ENCODE data around the gene CPNE8. TPM values are rescaled to one million over a fixed set of nuclear protein-coding genes. Genes with fewer than 3 reads are reported as not detected.

The CPNE8 gene
- total and polyA plus RNA-seq, 7 donors, result 10.5 to 27.7 (median 15.7) TPM

DNA sequence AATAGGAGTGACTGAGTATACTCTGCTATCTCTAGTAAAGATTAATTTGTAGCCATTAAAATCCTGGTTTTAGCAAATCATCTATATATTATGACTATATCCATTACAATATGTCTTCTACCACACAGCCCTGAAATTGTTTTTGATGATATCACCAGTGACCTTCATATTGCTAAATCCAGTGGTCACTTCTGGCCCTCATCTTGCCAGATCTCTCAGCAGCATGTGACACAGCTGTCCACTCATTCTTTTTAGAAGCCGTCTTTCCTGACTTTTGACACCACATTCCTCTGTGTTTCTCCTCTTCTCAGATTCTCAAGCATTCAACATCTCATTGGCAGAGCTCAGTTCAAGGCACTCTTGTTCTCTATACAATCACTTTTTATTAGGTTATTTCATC, 54.9 kb downstream of the CPNE8 start:
- TF ChIP-seq, protein P1, sequence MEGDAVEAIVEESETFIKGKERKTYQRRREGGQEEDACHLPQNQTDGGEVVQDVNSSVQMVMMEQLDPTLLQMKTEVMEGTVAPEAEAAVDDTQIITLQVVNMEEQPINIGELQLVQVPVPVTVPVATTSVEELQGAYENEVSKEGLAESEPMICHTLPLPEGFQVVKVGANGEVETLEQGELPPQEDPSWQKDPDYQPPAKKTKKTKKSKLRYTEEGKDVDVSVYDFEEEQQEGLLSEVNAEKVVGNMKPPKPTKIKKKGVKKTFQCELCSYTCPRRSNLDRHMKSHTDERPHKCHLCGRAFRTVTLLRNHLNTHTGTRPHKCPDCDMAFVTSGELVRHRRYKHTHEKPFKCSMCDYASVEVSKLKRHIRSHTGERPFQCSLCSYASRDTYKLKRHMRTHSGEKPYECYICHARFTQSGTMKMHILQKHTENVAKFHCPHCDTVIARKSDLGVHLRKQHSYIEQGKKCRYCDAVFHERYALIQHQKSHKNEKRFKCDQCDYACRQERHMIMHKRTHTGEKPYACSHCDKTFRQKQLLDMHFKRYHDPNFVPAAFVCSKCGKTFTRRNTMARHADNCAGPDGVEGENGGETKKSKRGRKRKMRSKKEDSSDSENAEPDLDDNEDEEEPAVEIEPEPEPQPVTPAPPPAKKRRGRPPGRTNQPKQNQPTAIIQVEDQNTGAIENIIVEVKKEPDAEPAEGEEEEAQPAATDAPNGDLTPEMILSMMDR (IDR thresholded peaks at IDR 0.05), result no peak
- TF ChIP-seq POLR2A (IDR thresholded peaks at IDR 0.05), result no peak
- TF ChIP-seq EP300 (IDR thresholded peaks at IDR 0.05), result no peak
- no peak for TF ChIP-seq POLR2AphosphoS5 (IDR thresholded peaks at IDR 0.05)
- no peaks in the 10 kb centered on the region for H3K27me3 ChIP-seq
- 84 to 89% methylated on average over 1 of the region's 1 CpG for WGBS, 2 donors
- DNase-seq, result no peak
- H3K9me3 ChIP-seq, result no peaks in the 10 kb centered on the region
- H3K4me3 ChIP-seq, result no peak overlapping the region
- peaks cover 0 to 4% (median 0%) of the 10 kb centered on the region in 4 donors for H3K4me1 ChIP-seq
- H3K27ac ChIP-seq, result no peak overlapping the region
- H3K36me3 ChIP-seq, result no peaks in the 10 kb centered on the region
- intact Hi-C loops (cut with DNase I), result no loop called here

- DNase-seq, result no peak
- Histone ChIP-seq H3K4me3 (no peak overlapping the region), H3K4me1 (no peaks in the 10 kb centered on the region), H3K9me3 (no peaks in the 10 kb centered on the region), H3K27me3 (no peaks in the 10 kb centered on the region), H3K36me3 (no peaks in the 10 kb centered on the region), H3K27ac (no peak overlapping the region)
- WGBS, 2 donors, result 33 to 52% methylated on average over 2 of the region's 2 CpGs
- TF ChIP-seq EP300 (IDR thresholded peaks at IDR 0.05) (no peak), POLR2A (IDR thresholded peaks at IDR 0.05) (no peak), POLR2AphosphoS5 (IDR thresholded peaks at IDR 0.05) (no peak)
- TF ChIP-seq, protein P1 (IDR thresholded peaks at IDR 0.05), result no peak
- intact Hi-C loops (cut with DNase I), result no loop called here
Measured at GRCh38 chr12:38847247-38847646, 58.1 kb downstream of the CPNE8 start.

DNA sequence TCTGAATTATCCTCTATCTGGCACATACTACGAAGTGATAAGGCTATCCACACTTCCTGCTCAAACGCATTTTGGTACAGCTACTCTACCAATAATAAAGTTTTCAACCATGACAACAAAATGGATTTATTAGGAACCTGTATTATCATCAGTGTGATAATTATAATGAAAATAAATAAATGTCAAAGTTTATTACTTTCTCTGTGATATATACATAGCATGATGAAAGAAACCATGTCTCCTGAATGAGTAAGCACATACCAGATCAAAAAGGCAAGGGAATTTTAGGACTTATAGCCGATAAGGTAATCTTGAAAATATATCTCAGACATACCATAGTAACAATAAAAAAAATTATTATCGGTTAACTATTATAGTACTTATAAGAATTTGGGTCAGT, 61.1 kb downstream of the CPNE8 start:
- Histone ChIP-seq H3K9me3 (no peaks in the 10 kb centered on the region), H3K4me1 (no peaks in the 10 kb centered on the region), H3K4me3 (no peak overlapping the region), H3K27ac (no peak overlapping the region), H3K27me3 (no peaks in the 10 kb centered on the region), H3K36me3 (no peaks in the 10 kb centered on the region)
- 91 to 93% methylated on average over 4 of the region's 4 CpGs for WGBS, 2 donors
- TF ChIP-seq, protein P1 (IDR thresholded peaks at IDR 0.05), result no peak
- TF ChIP-seq POLR2A (IDR thresholded peaks at IDR 0.05), result no peak
- no peak for TF ChIP-seq POLR2AphosphoS5 (IDR thresholded peaks at IDR 0.05)
- no peak for TF ChIP-seq EP300 (IDR thresholded peaks at IDR 0.05)
- intact Hi-C loops (cut with DNase I), result no loop called here
- DNase-seq, result no peak

- Histone ChIP-seq H3K27ac (no peak overlapping the region), H3K36me3 (no peaks in the 10 kb centered on the region), H3K4me1 (peaks cover 0 to 10% (median 3%) of the 10 kb centered on the region in 4 donors), H3K4me3 (no peak overlapping the region), H3K9me3 (no peaks in the 10 kb centered on the region), H3K27me3 (no peaks in the 10 kb centered on the region)
- intact Hi-C loops (cut with DNase I), result no loop called here
- no peak for DNase-seq
- TF ChIP-seq POLR2A (IDR thresholded peaks at IDR 0.05), result no peak
- TF ChIP-seq, protein P1 (IDR thresholded peaks at IDR 0.05), result no peak
- no peak for TF ChIP-seq POLR2AphosphoS5 (IDR thresholded peaks at IDR 0.05)
- WGBS, 2 donors, result 36 to 70% methylated on average over 2 of the region's 2 CpGs
Measured at GRCh38 chr12:38838056-38838850, 67.1 kb downstream of the CPNE8 start.

Data from sigmoid colon (tissue), 7 donors.